ENCODE measurements around the gene MRPL24.

Gene MRPL24

GRCh38 chr1:156788136-156788535 is 47.2 kb upstream of the MRPL24 start:
- TF ChIP-seq ISL1 (CRISPR knock-in tag; IDR thresholded peaks at IDR 0.05), result no peak
- TF ChIP-seq TOX (CRISPR knock-in tag; IDR thresholded peaks at IDR 0.05; ENCODE audit: borderline replicate concordance), result no peak
- no peak for TF ChIP-seq RARB (CRISPR knock-in tag; IDR thresholded peaks at IDR 0.05)
- TF ChIP-seq ZNF565 (CRISPR knock-in tag; conservative IDR thresholded peaks at IDR 0.05; ENCODE audit: low read depth), result no peak
- TF ChIP-seq PATZ1 (CRISPR knock-in tag; IDR thresholded peaks at IDR 0.05; ENCODE audit: borderline replicate concordance), result no peak
- TF ChIP-seq OSR1 (CRISPR knock-in tag; IDR thresholded peaks at IDR 0.05), result no peak
- no peak for TF ChIP-seq BACH2 (CRISPR knock-in tag; IDR thresholded peaks at IDR 0.05; ENCODE audit: borderline replicate concordance)
- no peak for ATAC-seq

GRCh38 chr1:156786640-156787039 is 45.8 kb upstream of the MRPL24 start:
- TF ChIP-seq PATZ1 (CRISPR knock-in tag; IDR thresholded peaks at IDR 0.05; ENCODE audit: borderline replicate concordance), result no peak
- TF ChIP-seq PPARA (CRISPR knock-in tag; IDR thresholded peaks at IDR 0.05; ENCODE audit: borderline replicate concordance), result no peak
- TF ChIP-seq TOX (CRISPR knock-in tag; IDR thresholded peaks at IDR 0.05; ENCODE audit: borderline replicate concordance), result no peak
- TF ChIP-seq TSHZ2 (CRISPR knock-in tag; IDR thresholded peaks at IDR 0.05), result no peak
- no peak for TF ChIP-seq OSR1 (CRISPR knock-in tag; IDR thresholded peaks at IDR 0.05)
- TF ChIP-seq RARB (CRISPR knock-in tag; IDR thresholded peaks at IDR 0.05), result no peak
- no peak for TF ChIP-seq GLIS3 (CRISPR knock-in tag; IDR thresholded peaks at IDR 0.05)
- TF ChIP-seq ESRRG (CRISPR knock-in tag; IDR thresholded peaks at IDR 0.05), result no peak
- TF ChIP-seq ZFP3 (CRISPR knock-in tag; IDR thresholded peaks at IDR 0.05), result no peak
- TF ChIP-seq CSRNP3 (CRISPR knock-in tag; IDR thresholded peaks at IDR 0.05), result no peak
- TF ChIP-seq ZNF8 (CRISPR knock-in tag; IDR thresholded peaks at IDR 0.05), result no peak
- TF ChIP-seq BACH2 (CRISPR knock-in tag; IDR thresholded peaks at IDR 0.05; ENCODE audit: borderline replicate concordance), result no peak
- TF ChIP-seq POU6F1 (CRISPR knock-in tag; IDR thresholded peaks at IDR 0.05; ENCODE audit: borderline replicate concordance, low read depth), result no peak
- no peak for TF ChIP-seq ARNTL (CRISPR knock-in tag; IDR thresholded peaks at IDR 0.05; ENCODE audit: borderline replicate concordance, low read depth)
- no peak for TF ChIP-seq ZC3H10 (CRISPR knock-in tag; IDR thresholded peaks at IDR 0.05)
- no peak for TF ChIP-seq SNAI2 (CRISPR knock-in tag; IDR thresholded peaks at IDR 0.05)
- TF ChIP-seq ZNF70 (CRISPR knock-in tag; IDR thresholded peaks at IDR 0.05), result no peak
- TF ChIP-seq ZFP30 (CRISPR knock-in tag; IDR thresholded peaks at IDR 0.05), result no peak
- TF ChIP-seq ISL1 (CRISPR knock-in tag; IDR thresholded peaks at IDR 0.05), result no peak
- no peak for TF ChIP-seq CREB5 (CRISPR knock-in tag; IDR thresholded peaks at IDR 0.05; ENCODE audit: low read depth)
- ATAC-seq, result no peak

Measured in SK-N-SH treated with all-trans-retinoic acid at 6 μM for 48 hours (cell line).